OCI-LY7 (cell line): ENCODE data around the gene CXCL5.

ENCODE experiments used
- CTCF ChIP-seq: fragments of 200-600 bp; sonication (generic); conservative IDR thresholded peaks from 2 replicates; pipeline ENCODE4 v1.5.1; 2014; ENCODE audit warnings: mild to moderate bottlenecking, antibody characterized with exemption, low read length, moderate library complexity, mixed read lengths
- EZH2phosphoT487 ChIP-seq: fragments of 200-600 bp; sonication (generic); IDR thresholded peaks from 2 replicates; pipeline ENCODE4 v1.6.1; 2018; ENCODE audit warnings: low read depth, borderline replicate concordance, mild to moderate bottlenecking, mixed run types, antibody characterized with exemption, low read length, moderate library complexity, mixed read lengths

GRCh38 chr4:73985528-73985852 lies 13.0 kb downstream of the CXCL5 start:
- TF ChIP-seq CTCF (no peak), EZH2phosphoT487 (no peak)
